Uterus (tissue), 4 donors: ENCODE measurements around the gene FAM217B. TPM values are rescaled to one million over a fixed set of nuclear protein-coding genes. Genes with fewer than 3 reads are reported as not detected.
"Not testable (repeated sequence)": the region's sequence is repeated elsewhere in the genome, so short reads cannot be mapped to it uniquely, and the experiment has no call there.

ENCODE experiments used
- DNase-seq, 2 donors: peaks; one replicate each; pipeline ENCODE4 v3.0.0-alpha.2; 2019 to 2020
- H3K27ac ChIP-seq, 2 donors: fragments of 200-600 bp; sonication (generic); 1 replicate in 1 of 2; 2 replicates in 1 of 2; pipeline ENCODE4 v1.5.1; 2016 to 2018
- H3K27me3 ChIP-seq, 2 donors: fragments of 200-600 bp; sonication (generic); one replicate each; pipeline ENCODE4 v1.5.1; 2018 to 2019; ENCODE audit warnings: control low read depth in 1 of 2
- H3K36me3 ChIP-seq, 2 donors: fragments of 200-600 bp; sonication (generic); one replicate each; pipeline ENCODE4 v1.5.1; 2019; ENCODE audit warnings: control low read depth in 1 of 2
- H3K4me1 ChIP-seq, 2 donors: fragments of 200-600 bp; sonication (generic); one replicate each; pipeline ENCODE4 v1.5.1; 2018 to 2019; ENCODE audit warnings: control low read depth in 1 of 2
- H3K4me3 ChIP-seq, 2 donors: fragments of 200-600 bp; sonication (generic); 1 replicate in 1 of 2; 2 replicates in 1 of 2; pipeline ENCODE4 v1.5.1; 2018 to 2019; ENCODE audit warnings: mild to moderate bottlenecking in 1 of 2
- H3K9me3 ChIP-seq, 2 donors: fragments of 200-600 bp; sonication (generic); one replicate each; pipeline ENCODE4 v1.5.1; 2019; ENCODE audit warnings: control low read depth in 1 of 2
- POLR2A ChIP-seq, 2 donors: fragments of 450-650 bp; IDR thresholded peaks; one replicate each; pipeline ENCODE4 v1.6.1; 2016; ENCODE audit warnings: antibody characterized with exemption in 2 of 2, mild to moderate bottlenecking in 1 of 2, moderate library complexity in 1 of 2
- intact Hi-C: fragments of 100-400 bp; cut with DNase I; formaldehyde crosslinking; loops from one replicate; pipeline ENCODE4 v1.15.1; 2023; ENCODE audit warnings: low total_unique reads
- total RNA-seq, 4 donors: library from RNA; depleted of rRNA in 3 of 4; stranded (reverse); fragments of >200 nt in 3 of 4; gene quantifications; one replicate each; pipeline versions ENCODE4 v1.1.0 to v1.2.4, GENCODE V29; 2014 to 2023
- TF ChIP-seq, protein P1 (sequence below), 4 experiments: fragments of 200-600 bp in 2 of 4; fragments of 450-650 bp in 2 of 4; sonication (generic) in 2 of 4; IDR thresholded peaks; one replicate each; pipeline ENCODE4 v1.5.1; 2016 to 2019; ENCODE audit warnings: antibody characterized with exemption in 4 of 4, mild to moderate bottlenecking in 2 of 4, moderate library complexity in 1 of 4
- donor health status: DM: yes; HTN: yes; CAD: no.

Gene FAM217B
- total RNA-seq, 4 donors from 2014 or later: 12.9 to 22.5 (median 14.5) TPM

DNA sequence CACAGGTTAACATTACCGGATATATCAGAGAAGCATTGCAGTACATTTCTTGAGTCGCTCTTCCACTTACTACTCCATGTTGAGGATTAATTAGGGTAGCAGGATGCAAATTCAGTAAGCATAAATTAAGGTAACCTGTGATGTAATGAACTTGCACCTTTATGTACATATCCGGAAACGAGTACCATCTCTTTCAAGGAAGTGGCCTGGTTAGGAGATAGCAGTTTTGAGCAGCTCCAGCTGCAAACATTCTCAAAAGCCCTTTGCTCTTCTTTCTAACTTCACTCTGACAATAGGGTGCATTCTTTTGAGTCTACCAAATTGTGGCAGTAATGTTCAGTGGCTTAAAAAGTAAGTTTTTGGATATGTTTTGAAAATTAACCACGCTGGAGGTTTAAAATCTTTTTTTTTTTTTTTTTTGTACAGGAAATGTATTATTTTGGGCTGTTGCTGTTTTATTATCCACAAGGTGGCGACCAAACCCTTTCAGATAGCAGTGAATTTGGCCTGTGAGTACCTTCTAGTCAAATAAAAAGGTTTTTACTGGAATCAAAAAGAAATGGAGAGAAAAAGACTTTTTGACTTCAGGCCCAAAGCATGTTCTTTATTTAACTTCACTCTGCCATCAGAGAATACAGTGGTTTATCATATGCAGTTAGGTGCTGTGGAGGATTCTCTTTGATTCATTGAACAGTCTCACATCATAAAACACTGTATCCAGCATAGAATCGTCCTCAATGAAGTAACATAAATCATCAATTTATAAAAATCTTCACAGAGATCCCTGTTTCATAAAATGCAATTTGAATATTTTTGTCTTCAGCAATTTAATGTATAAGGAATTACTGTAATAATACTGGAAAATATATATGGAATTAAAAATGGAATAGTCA lies 8.9 kb downstream of the FAM217B start:
- no peaks in the 10 kb centered on the region for H3K9me3 ChIP-seq
- no peak overlapping the region for H3K4me3 ChIP-seq
- H3K27me3 ChIP-seq: no peaks in the 10 kb centered on the region
- H3K27ac ChIP-seq: no peak overlapping the region
- peak in 1 of 2 donors; percentile 23 for DNase-seq
- no peaks in the 10 kb centered on the region for H3K36me3 ChIP-seq
- TF ChIP-seq POLR2A (IDR thresholded peaks at IDR 0.05): no peak
- TF ChIP-seq, protein P1, sequence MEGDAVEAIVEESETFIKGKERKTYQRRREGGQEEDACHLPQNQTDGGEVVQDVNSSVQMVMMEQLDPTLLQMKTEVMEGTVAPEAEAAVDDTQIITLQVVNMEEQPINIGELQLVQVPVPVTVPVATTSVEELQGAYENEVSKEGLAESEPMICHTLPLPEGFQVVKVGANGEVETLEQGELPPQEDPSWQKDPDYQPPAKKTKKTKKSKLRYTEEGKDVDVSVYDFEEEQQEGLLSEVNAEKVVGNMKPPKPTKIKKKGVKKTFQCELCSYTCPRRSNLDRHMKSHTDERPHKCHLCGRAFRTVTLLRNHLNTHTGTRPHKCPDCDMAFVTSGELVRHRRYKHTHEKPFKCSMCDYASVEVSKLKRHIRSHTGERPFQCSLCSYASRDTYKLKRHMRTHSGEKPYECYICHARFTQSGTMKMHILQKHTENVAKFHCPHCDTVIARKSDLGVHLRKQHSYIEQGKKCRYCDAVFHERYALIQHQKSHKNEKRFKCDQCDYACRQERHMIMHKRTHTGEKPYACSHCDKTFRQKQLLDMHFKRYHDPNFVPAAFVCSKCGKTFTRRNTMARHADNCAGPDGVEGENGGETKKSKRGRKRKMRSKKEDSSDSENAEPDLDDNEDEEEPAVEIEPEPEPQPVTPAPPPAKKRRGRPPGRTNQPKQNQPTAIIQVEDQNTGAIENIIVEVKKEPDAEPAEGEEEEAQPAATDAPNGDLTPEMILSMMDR (IDR thresholded peaks at IDR 0.05): peak; percentile 43 to 57 (median 50)
- H3K4me1 ChIP-seq: no peaks in the 10 kb centered on the region
- intact Hi-C loops: no loop called here

DNA sequence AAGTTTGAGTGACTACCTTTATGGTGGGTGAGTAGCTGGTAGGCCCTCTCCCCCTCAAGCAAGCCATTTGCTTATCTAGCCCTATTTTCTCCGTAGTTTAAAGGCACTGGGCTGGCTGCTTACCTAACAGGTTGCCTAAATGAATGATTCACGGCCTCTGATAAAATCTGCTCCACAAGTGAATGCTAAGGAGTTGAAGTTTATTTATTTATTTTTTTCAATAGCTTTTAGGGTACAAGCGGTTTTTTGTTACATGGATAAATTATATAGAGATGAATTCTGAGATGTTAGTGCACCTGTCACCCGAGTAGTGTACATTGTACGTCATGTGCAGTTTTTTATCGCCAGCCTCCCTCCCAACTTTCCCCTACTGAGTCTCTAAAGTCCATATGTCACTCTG lies 9.7 kb downstream of the FAM217B start:
- TF ChIP-seq, protein P1 (IDR thresholded peaks at IDR 0.05): no peak
- TF ChIP-seq POLR2A (IDR thresholded peaks at IDR 0.05): no peak
- no peaks in the 10 kb centered on the region for H3K4me1 ChIP-seq
- H3K9me3 ChIP-seq: no peaks in the 10 kb centered on the region
- H3K36me3 ChIP-seq: no peaks in the 10 kb centered on the region
- DNase-seq: no peak
- intact Hi-C loops: no loop called here
- H3K4me3 ChIP-seq: no peak overlapping the region
- no peak overlapping the region for H3K27ac ChIP-seq
- H3K27me3 ChIP-seq: no peaks in the 10 kb centered on the region

DNA sequence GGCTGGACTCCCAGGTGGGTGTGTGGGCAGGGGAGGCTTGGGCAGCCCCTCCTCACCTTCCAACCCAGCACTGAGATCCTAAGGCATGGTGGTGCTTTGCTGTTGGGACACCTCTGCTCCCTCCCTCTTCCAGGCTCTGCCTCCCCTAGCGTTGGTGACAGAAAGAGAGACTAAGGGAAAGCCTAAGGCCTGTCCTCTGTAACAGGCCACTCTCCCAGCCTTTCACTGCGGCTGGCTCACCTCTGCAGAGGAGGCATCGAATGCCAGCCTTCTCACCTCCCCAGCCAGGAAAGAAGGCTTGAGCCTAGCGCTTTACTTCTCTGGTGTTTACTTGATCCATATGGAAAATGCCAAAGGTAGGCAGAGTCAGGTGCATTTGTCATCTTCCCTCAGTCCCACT lies 14.5 kb downstream of the FAM217B start:
- no peaks in the 10 kb centered on the region for H3K9me3 ChIP-seq
- H3K4me3 ChIP-seq: no peak overlapping the region
- no peak for TF ChIP-seq POLR2A (IDR thresholded peaks at IDR 0.05)
- TF ChIP-seq, protein P1 (IDR thresholded peaks at IDR 0.05): no peak
- no peaks in the 10 kb centered on the region for H3K27me3 ChIP-seq
- H3K4me1 ChIP-seq: no peaks in the 10 kb centered on the region
- no peaks in the 10 kb centered on the region for H3K36me3 ChIP-seq
- intact Hi-C loops: no loop called here
- no peak for DNase-seq
- H3K27ac ChIP-seq: no peak overlapping the region

DNA sequence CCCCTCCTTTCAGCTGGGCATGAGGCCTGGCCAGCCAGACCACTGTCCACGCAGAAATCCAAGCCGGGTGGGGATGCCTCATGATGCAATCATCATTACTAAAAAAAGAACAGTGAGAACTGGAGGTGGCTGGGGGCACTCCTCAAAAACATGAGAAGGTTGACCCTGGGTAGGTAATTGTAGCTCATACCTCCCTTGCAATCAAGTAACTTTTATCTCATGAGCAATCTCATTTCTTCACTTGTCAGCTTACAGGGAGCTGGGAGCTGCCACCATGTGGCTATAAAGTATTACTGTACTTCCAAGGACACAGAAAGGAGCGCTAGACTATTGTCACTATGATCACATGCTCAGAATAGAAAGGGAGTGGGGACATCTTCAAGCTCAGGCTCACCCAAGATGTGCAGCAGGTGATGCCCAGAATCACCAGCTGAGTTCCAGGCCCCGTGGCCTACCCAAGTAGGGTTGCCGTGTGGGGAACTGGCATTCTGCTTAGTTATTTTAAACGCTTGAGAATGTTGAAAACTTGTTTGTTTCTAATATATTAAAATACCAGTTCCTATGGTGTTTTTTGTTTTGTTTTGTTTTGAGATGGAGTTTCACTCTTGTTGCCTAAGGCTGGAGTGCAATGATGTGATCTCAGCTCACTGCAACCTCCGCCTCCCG lies 15.1 kb downstream of the FAM217B start:
- Histone ChIP-seq H3K36me3 (no peaks in the 10 kb centered on the region), H3K27ac (no peak overlapping the region), H3K4me3 (no peak overlapping the region), H3K4me1 (no peaks in the 10 kb centered on the region), H3K9me3 (no peaks in the 10 kb centered on the region), H3K27me3 (no peaks in the 10 kb centered on the region)
- TF ChIP-seq POLR2A (IDR thresholded peaks at IDR 0.05): no peak
- TF ChIP-seq, protein P1 (IDR thresholded peaks at IDR 0.05): no peak
- intact Hi-C loops: no loop called here
- DNase-seq: no peak

DNA sequence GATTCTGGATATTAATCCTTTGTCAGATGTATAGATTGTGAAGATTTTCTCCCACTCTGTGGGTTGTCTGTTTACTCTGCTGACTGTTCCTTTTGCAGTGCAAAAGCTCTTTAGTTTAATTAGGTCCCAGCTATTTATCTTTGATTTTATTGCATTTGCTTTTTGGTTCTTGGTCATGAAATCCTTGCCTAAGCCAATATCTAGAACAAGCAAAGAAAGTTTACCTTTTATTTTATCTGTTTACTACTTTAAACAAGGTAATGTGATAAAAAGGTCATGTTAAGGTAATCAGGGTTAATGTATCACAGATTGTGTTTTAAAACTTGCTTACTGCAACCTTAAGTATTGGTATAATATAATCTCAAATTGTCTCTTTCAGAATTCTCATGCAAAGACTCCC lies 17.4 kb downstream of the FAM217B start:
- H3K4me3 ChIP-seq, H3K27ac ChIP-seq, H3K4me1 ChIP-seq, H3K9me3 ChIP-seq, intact Hi-C loops, DNase-seq, H3K36me3 ChIP-seq, H3K27me3 ChIP-seq: not testable (repeated sequence)
